ENCODE results near the gene OTUD6A.

DNA sequence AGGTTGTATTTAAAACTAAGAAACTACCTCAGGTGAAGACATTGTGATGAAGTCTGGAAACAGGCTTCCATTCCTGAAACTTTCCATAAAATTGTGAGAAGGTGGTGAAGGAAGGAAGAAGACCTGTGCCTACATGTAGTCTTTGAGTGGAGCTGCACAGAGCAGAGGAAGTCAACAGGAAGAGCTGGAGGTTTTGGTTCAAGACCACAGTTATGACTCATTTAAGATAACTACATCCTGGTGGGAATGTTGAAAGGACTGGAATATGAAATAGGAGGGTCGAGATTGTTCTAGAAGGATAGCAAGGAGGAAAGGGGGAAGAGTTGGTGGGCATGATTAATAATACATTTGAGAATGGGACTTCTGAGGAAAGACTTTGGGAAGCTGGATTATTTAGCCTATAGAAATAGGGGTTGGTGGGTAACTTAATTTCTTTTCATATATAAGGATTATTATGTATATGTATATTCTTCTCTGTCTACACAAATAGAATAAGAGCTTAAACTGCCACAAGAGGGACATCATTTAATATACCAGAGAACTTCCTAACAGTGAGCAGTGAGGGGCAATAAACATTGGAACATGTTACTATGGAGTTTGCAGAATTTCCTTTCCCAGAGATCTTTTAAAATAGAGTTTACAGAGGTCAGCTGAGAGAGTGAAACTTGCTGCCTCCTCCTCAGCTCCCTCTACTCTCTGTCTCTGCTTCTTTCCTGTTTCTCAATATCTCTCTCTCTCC, 36.0 kb upstream of the OTUD6A start:
- TF ChIP-seq, protein P1, sequence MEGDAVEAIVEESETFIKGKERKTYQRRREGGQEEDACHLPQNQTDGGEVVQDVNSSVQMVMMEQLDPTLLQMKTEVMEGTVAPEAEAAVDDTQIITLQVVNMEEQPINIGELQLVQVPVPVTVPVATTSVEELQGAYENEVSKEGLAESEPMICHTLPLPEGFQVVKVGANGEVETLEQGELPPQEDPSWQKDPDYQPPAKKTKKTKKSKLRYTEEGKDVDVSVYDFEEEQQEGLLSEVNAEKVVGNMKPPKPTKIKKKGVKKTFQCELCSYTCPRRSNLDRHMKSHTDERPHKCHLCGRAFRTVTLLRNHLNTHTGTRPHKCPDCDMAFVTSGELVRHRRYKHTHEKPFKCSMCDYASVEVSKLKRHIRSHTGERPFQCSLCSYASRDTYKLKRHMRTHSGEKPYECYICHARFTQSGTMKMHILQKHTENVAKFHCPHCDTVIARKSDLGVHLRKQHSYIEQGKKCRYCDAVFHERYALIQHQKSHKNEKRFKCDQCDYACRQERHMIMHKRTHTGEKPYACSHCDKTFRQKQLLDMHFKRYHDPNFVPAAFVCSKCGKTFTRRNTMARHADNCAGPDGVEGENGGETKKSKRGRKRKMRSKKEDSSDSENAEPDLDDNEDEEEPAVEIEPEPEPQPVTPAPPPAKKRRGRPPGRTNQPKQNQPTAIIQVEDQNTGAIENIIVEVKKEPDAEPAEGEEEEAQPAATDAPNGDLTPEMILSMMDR (IDR thresholded peaks at IDR 0.05; ENCODE audit: low read depth, low read length): no peak
- TF ChIP-seq EZH2phosphoT487 (IDR thresholded peaks at IDR 0.05; ENCODE audit: low read depth): no peak
